SK-N-MC (cell line): Measurements from ENCODE around the gene SNAI3.

Source experiments
- EZH2 ChIP-seq: fragments of 200-600 bp; sonication (generic); IDR thresholded peaks from one replicate; pipeline ENCODE4 v1.6.1; 2017; ENCODE audit warnings: antibody characterized with exemption
- FOXP2 ChIP-seq: optimal IDR thresholded peaks from 2 replicates; pipeline ENCODE3; 2011; ENCODE audit warnings: mild to moderate bottlenecking, moderate library complexity; ENCODE audit not compliant: insufficient read depth; ENCODE audit errors: extremely low read length, control extremely low read depth
- POLR2AphosphoS5 ChIP-seq: IDR thresholded peaks from 2 replicates; pipeline ENCODE4 v1.6.1; 2012; ENCODE audit warnings: mild to moderate bottlenecking, low read depth, low read length, borderline replicate concordance

DNA sequence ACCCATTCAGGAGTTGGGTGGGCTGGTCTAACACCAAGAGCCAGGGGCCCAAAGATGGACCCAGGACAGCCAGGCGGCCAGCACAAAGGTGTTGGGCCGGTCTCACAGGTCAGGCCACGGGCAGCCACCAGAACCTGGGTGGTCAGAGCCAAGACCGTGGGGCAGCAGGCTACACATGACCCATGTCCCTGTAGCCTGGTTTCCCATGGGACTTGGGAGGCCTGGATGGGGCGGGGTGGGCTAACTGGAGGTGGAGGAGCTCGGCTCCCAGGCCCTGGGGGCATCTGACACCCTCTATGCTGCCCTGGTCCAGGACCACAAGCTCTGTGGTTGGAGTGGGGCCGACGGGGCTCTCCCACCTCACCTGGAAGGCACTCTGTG is 37.2 kb upstream of the SNAI3 start:
- TF ChIP-seq POLR2AphosphoS5, result no peak
- no peak for TF ChIP-seq EZH2
- TF ChIP-seq FOXP2, result no peak
